Peyer's patch (tissue), 4 donors: ENCODE data around the gene MAGI2. TPM values are rescaled to one million over a fixed set of nuclear protein-coding genes. Genes with fewer than 3 reads are reported as not detected.
A peak's percentile ranks its signal among the peaks of the same experiment; 100 is the strongest.

ENCODE experiments used
- DNase-seq, 3 donors: peaks; one replicate each; pipeline ENCODE4 v3.0.0-alpha.2; 2017 to 2019
- H3K27ac ChIP-seq, 4 donors: fragments of 200-600 bp; sonication (generic); one replicate each; pipeline ENCODE4 v1.5.1; 2016 to 2019
- H3K27me3 ChIP-seq, 2 donors: fragments of 200-600 bp; sonication (generic); one replicate each; pipeline ENCODE4 v1.5.1; 2019
- H3K36me3 ChIP-seq, 3 donors: fragments of 200-600 bp; sonication (generic); one replicate each; pipeline ENCODE4 v1.5.1; 2016 to 2019
- H3K4me1 ChIP-seq, 4 donors: fragments of 200-600 bp; sonication (generic); one replicate each; pipeline ENCODE4 v1.5.1; 2016 to 2019
- H3K4me3 ChIP-seq, 4 donors: fragments of 200-600 bp; sonication (generic); 1 replicate in 3 of 4; 2 replicates in 1 of 4; pipeline ENCODE4 v1.5.1; 2016 to 2019; ENCODE audit warnings: mild to moderate bottlenecking in 1 of 4
- H3K9me3 ChIP-seq, 4 donors: fragments of 200-600 bp; sonication (generic); one replicate each; pipeline ENCODE4 v1.5.1; 2016 to 2019; ENCODE audit warnings: mild to moderate bottlenecking in 1 of 4
- CTCF ChIP-seq, 6 experiments: fragments of 450-650 bp in 4 of 6; fragments of 200-600 bp in 2 of 6; sonication (generic) in 1 of 6; IDR thresholded peaks; one replicate each; pipeline ENCODE4 v1.5.1; 2017 to 2019; ENCODE audit warnings: antibody characterized with exemption in 6 of 6, mild to moderate bottlenecking in 3 of 6, moderate library complexity in 1 of 6
- POLR2A ChIP-seq, 2 donors: fragments of 450-650 bp; IDR thresholded peaks; one replicate each; pipeline ENCODE4 v1.5.1; 2017; ENCODE audit warnings: antibody characterized with exemption in 2 of 2, mild to moderate bottlenecking in 2 of 2, moderate library complexity in 2 of 2
- total RNA-seq, 4 donors: library from RNA; depleted of rRNA; stranded (reverse); fragments of >200 nt; gene quantifications; one replicate each; pipeline ENCODE4 v1.1.0, GENCODE V29; 2016

MAGI2 gene
- total RNA-seq, 4 donors from 2014 or later = 1.6 to 12.4 (median 2.8) TPM

GRCh38 chr7:79272938-79273337 is 180.5 kb downstream of the MAGI2 start:
- Histone ChIP-seq H3K4me1 (no peaks in the 10 kb centered on the region), H3K27ac (no peak overlapping the region), H3K4me3 (no peak overlapping the region), H3K36me3 (no peaks in the 10 kb centered on the region), H3K27me3 (no peaks in the 10 kb centered on the region), H3K9me3 (no peaks in the 10 kb centered on the region)
- no peak for DNase-seq
- TF ChIP-seq CTCF (IDR thresholded peaks at IDR 0.05) (no peak), POLR2A (IDR thresholded peaks at IDR 0.05) (no peak)

GRCh38 chr7:79272066-79272669 is 181.3 kb downstream of the MAGI2 start:
- Histone ChIP-seq H3K27me3 (no peaks in the 10 kb centered on the region), H3K27ac (no peak overlapping the region), H3K36me3 (no peaks in the 10 kb centered on the region), H3K9me3 (no peaks in the 10 kb centered on the region), H3K4me3 (no peak overlapping the region), H3K4me1 (no peaks in the 10 kb centered on the region)
- TF ChIP-seq CTCF (IDR thresholded peaks at IDR 0.05) (peak in 5 of 6 experiments; percentile 28 to 57 (median 45)), POLR2A (IDR thresholded peaks at IDR 0.05) (no peak)
- no peak for DNase-seq

DNA sequence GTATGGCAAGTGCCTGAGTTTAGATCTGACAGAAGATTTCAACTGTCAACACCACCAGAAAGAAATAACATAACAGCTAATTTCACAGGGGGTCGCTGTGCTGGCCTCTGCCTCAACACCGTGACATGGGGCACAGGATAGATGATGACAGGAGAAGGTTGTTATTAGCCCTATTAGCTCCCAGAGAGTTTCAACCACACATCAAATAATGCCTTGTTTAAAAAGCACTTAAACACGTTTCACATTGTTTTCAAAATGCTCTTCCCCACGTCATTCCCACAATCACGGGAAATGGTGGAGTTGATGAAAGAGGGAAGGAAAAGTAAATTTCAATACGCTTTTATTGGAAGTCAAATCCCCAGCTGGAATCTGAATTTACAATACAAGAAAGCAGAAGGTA is 184.7 kb downstream of the MAGI2 start:
- Histone ChIP-seq H3K4me3 (no peak overlapping the region), H3K36me3 (no peaks in the 10 kb centered on the region), H3K9me3 (no peaks in the 10 kb centered on the region), H3K27me3 (no peaks in the 10 kb centered on the region), H3K27ac (no peak overlapping the region), H3K4me1 (no peaks in the 10 kb centered on the region)
- no peak for DNase-seq
- TF ChIP-seq POLR2A (IDR thresholded peaks at IDR 0.05) (no peak), CTCF (IDR thresholded peaks at IDR 0.05) (no peak)

DNA sequence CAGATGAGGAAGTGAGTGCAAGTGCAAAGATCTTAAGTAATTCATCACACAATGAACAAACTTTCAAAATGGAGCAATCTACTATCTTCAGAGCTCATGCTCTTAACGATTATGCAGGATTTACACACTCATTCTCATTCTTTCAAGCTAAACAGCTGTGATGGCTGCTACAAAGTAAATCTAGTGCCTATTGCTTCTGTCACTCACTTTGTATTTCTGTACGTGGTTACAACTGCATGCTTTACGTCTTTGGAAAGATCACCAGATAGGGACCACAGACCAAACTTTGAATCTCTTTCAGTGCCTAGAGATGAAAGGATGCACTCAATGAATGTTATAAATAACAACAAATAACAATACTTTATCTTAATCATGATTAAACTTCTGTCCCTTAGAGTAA is 194.6 kb downstream of the MAGI2 start:
- no peak overlapping the region for H3K4me3 ChIP-seq
- H3K27me3 ChIP-seq = no peaks in the 10 kb centered on the region
- TF ChIP-seq POLR2A (IDR thresholded peaks at IDR 0.05) (no peak), CTCF (IDR thresholded peaks at IDR 0.05) (no peak)
- no peaks in the 10 kb centered on the region for H3K36me3 ChIP-seq
- H3K9me3 ChIP-seq = no peaks in the 10 kb centered on the region
- H3K27ac ChIP-seq = no peak overlapping the region
- H3K4me1 ChIP-seq = no peaks in the 10 kb centered on the region
- no peak for DNase-seq

GRCh38 chr7:79257959-79258358 is 195.5 kb downstream of the MAGI2 start:
- no peak for DNase-seq
- Histone ChIP-seq H3K4me1 (no peaks in the 10 kb centered on the region), H3K4me3 (no peak overlapping the region), H3K36me3 (no peaks in the 10 kb centered on the region), H3K9me3 (no peaks in the 10 kb centered on the region), H3K27ac (no peak overlapping the region), H3K27me3 (no peaks in the 10 kb centered on the region)
- no peak for TF ChIP-seq CTCF (IDR thresholded peaks at IDR 0.05)
- no peak for TF ChIP-seq POLR2A (IDR thresholded peaks at IDR 0.05)
